Peyer's patch (tissue), 4 donors: Measurements from ENCODE around the gene DHX57.

Experiments
- POLR2A ChIP-seq, 2 donors: fragments of 450-650 bp; IDR thresholded peaks; one replicate each; pipeline ENCODE4 v1.5.1; 2017; ENCODE audit warnings: antibody characterized with exemption in 2 of 2, mild to moderate bottlenecking in 2 of 2, moderate library complexity in 2 of 2
- TF ChIP-seq, protein P1 (sequence below), 6 experiments: fragments of 450-650 bp in 4 of 6; fragments of 200-600 bp in 2 of 6; sonication (generic) in 1 of 6; IDR thresholded peaks; one replicate each; pipeline ENCODE4 v1.5.1; 2017 to 2019; ENCODE audit warnings: antibody characterized with exemption in 6 of 6, mild to moderate bottlenecking in 3 of 6, moderate library complexity in 1 of 6

DNA sequence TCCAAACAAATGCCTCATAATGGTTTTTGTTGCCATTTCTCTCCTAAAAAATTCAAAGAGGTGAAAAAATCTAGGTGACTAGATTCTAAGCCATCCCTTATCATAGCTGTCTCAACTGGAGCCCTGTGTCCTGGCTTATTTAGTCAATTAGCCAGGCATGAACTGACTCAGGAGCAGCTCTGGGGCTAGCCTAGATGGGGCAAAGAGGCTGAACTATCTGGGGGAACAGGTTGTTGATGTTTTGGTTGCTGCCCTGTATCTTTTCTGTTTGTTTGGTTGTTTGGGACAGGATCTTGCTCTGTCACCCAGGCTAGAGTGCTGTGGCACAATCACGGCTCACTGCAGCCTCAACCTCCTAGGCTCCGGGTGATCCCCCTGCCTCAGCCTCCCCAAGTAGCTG lies 83.0 kb downstream of the DHX57 start:
- TF ChIP-seq, protein P1, sequence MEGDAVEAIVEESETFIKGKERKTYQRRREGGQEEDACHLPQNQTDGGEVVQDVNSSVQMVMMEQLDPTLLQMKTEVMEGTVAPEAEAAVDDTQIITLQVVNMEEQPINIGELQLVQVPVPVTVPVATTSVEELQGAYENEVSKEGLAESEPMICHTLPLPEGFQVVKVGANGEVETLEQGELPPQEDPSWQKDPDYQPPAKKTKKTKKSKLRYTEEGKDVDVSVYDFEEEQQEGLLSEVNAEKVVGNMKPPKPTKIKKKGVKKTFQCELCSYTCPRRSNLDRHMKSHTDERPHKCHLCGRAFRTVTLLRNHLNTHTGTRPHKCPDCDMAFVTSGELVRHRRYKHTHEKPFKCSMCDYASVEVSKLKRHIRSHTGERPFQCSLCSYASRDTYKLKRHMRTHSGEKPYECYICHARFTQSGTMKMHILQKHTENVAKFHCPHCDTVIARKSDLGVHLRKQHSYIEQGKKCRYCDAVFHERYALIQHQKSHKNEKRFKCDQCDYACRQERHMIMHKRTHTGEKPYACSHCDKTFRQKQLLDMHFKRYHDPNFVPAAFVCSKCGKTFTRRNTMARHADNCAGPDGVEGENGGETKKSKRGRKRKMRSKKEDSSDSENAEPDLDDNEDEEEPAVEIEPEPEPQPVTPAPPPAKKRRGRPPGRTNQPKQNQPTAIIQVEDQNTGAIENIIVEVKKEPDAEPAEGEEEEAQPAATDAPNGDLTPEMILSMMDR (IDR thresholded peaks at IDR 0.05), result no peak
- no peak for TF ChIP-seq POLR2A (IDR thresholded peaks at IDR 0.05)
